Measurements from ENCODE around the gene NTN3. TPM values are rescaled to one million over a fixed set of nuclear protein-coding genes. Genes with fewer than 3 reads are reported as not detected.

The NTN3 gene
- total and polyA plus RNA-seq, 2 of the 4 experiments (the other 2 are of a cell fraction), result 0.18 to 0.38 TPM

- no peak for ATAC-seq (ENCODE audit: low read depth)
Observed at GRCh38 chr16:2484898-2485508, 13.9 kb downstream of the NTN3 start.

More at GRCh38 chr16:2484898-2485508, 13.9 kb downstream of the NTN3 start:
- H3K9me1 ChIP-seq (ENCODE audit: insufficient read depth, low read length), result peaks cover 11% of the 10 kb centered on the region; the same call in 1 of the 2 replicates
- peaks cover 37 to 70% of the 10 kb centered on the region in 2 experiments for H3K79me1 ChIP-seq (ENCODE audit: low read depth in 1 of 2, low read length in 2 of 2)
- peaks cover 28% of the 10 kb centered on the region for H3K4me1 ChIP-seq (ENCODE audit: control insufficient read depth, insufficient read depth, low read length)
- 80% methylated on average over 2 of the region's 13 CpGs; no CpG with 5 or more reads in 1 of the 2 experiments for WGBS, 2 experiments (ENCODE audit: extremely low coverage in 2 of 2, insufficient read length in 1 of 2)
- no peak overlapping the region for H2AK5ac ChIP-seq (ENCODE audit: low read depth, low read length)
- ChIA-PET CTCF (no interaction called here), POLR2A (ENCODE audit: unreplicated experiment) (interaction anchor here (0.6 kb wide), 1 partner anchor 244 kb away, joined by 3 read pairs; no protein-coding TSS in a partner anchor)
- no peak overlapping the region for H3K4me2 ChIP-seq (ENCODE audit: low read depth, low read length)
- in situ Hi-C loops (cut with MboI; ENCODE audit: low sequenced_read_pairs) (no loop called here), intact Hi-C loops (cut with micrococcal nuclease) (no loop called here), dilution Hi-C loops (cut with HindIII; ENCODE audit: low sequenced_read_pairs, unreplicated experiment) (no loop called here)
- no peaks in the 10 kb centered on the region for H3K27me3 ChIP-seq (ENCODE audit: control insufficient read depth, insufficient read depth, low read length)
- no peak overlapping the region for H3K4ac ChIP-seq (ENCODE audit: low read depth, low read length)
- H3K14ac ChIP-seq (replicated peaks; ENCODE audit: low read depth, low read length), result no peak overlapping the region
- H3K18ac ChIP-seq (ENCODE audit: low read depth, low read length), result no peak overlapping the region
- no peaks in the 10 kb centered on the region for H3K36me3 ChIP-seq (ENCODE audit: control insufficient read depth, insufficient read depth, low read length)
- H3K27ac ChIP-seq (ENCODE audit: insufficient read depth, low read length), result no peak overlapping the region
- H2BK20ac ChIP-seq (ENCODE audit: low read depth, low read length), result no peak overlapping the region
- no peak overlapping the region for H3K9ac ChIP-seq (ENCODE audit: low read depth, low read length)
- H3K9me3 ChIP-seq (ENCODE audit: control insufficient read depth, insufficient read depth, low read length), result no peaks in the 10 kb centered on the region
- no peak overlapping the region for H3K4me3 ChIP-seq (ENCODE audit: insufficient read depth, low read depth, low read length)
- no peak overlapping the region for H3K56ac ChIP-seq (ENCODE audit: extremely low read depth, insufficient read depth, low read length)
- no peak overlapping the region for H2BK15ac ChIP-seq (ENCODE audit: low read depth, low read length)
- H4K91ac ChIP-seq (ENCODE audit: insufficient read depth, low read depth, low read length), result no peak overlapping the region
- H4K5ac ChIP-seq (ENCODE audit: low read depth, low read length), result no peak overlapping the region
- H2BK5ac ChIP-seq (ENCODE audit: low read depth, low read length, poor library complexity, severe bottlenecking), result no peak overlapping the region
- H2AK9ac ChIP-seq (replicated peaks; ENCODE audit: low read depth, low read length, poor library complexity), result peak overlapping the region; percentile 25
- TF ChIP-seq MAFK (IDR thresholded peaks at IDR 0.05; ENCODE audit: low read depth, low read length) (no peak), MXI1 (IDR thresholded peaks at IDR 0.05; ENCODE audit: borderline replicate concordance, low read depth, low read length) (no peak), CEBPB (IDR thresholded peaks at IDR 0.05; ENCODE audit: low read depth, low read length) (peak; percentile 60), RAD21 (IDR thresholded peaks at IDR 0.05; ENCODE audit: low read length) (no peak), FOS (IDR thresholded peaks at IDR 0.05; ENCODE audit: low read depth, low read length) (no peak), SMC3 (IDR thresholded peaks at IDR 0.05; ENCODE audit: low read depth, low read length) (no peak), ELK1 (IDR thresholded peaks at IDR 0.05; ENCODE audit: borderline replicate concordance, low read depth, low read length) (no peak), BHLHE40 (IDR thresholded peaks at IDR 0.05; ENCODE audit: low read depth, low read length) (no peak)
- no peak for DNase-seq
- H2AFZ ChIP-seq (replicated peaks; ENCODE audit: low read length, poor library complexity), result no peak overlapping the region
- peaks cover 17% of the 10 kb centered on the region for H4K20me1 ChIP-seq (ENCODE audit: insufficient read depth, low read length)
- H3K23ac ChIP-seq (ENCODE audit: low read depth, low read length), result no peak overlapping the region
- no TSS peak for BruUV-seq (replicated peaks)
- H4K8ac ChIP-seq (ENCODE audit: low read depth in 2 of 2, low read length in 2 of 2), result no peak overlapping the region
- no peak overlapping the region for H2BK120ac ChIP-seq (ENCODE audit: low read depth, low read length)

Measured in IMR-90 (cell line).